Fibroblast of lung (primary cell): ENCODE results near the gene ANKMY1. TPM values are rescaled to one million over a fixed set of nuclear protein-coding genes. Genes with fewer than 3 reads are reported as not detected.
A peak's percentile ranks its signal among the peaks of the same experiment; 100 is the strongest.

ENCODE experiments used
- DNase-seq, 2 donors: peaks; one replicate each; pipeline versions ENCODE4 v3.0.0 to v3.0.0-alpha.2; 2010; ENCODE audit warnings: low read depth in 2 of 2
- H2AFZ ChIP-seq: 2 replicates; pipeline ENCODE4 v1.5.1; 2012; ENCODE audit warnings: low read length, control low read depth, inconsistent platforms
- H3K27ac ChIP-seq: 2 replicates; pipeline ENCODE4 v1.5.1; 2011; ENCODE audit warnings: low read length, control low read depth; ENCODE audit not compliant: insufficient read depth
- H3K27me3 ChIP-seq: 2 replicates; pipeline ENCODE4 v1.5.1; 2011; ENCODE audit warnings: mild to moderate bottlenecking, low read length; ENCODE audit not compliant: control insufficient read depth, insufficient read depth
- H3K36me3 ChIP-seq: 2 replicates; pipeline ENCODE4 v1.5.1; 2011; ENCODE audit warnings: low read length; ENCODE audit not compliant: control insufficient read depth, insufficient read depth
- H3K4me1 ChIP-seq: 2 replicates; pipeline ENCODE4 v1.5.1; 2011; ENCODE audit warnings: low read length; ENCODE audit not compliant: control insufficient read depth, insufficient read depth; ENCODE audit errors: extremely low read depth
- H3K4me2 ChIP-seq: 2 replicates; pipeline ENCODE4 v1.5.1; 2011; ENCODE audit warnings: low read length, control low read depth; ENCODE audit not compliant: insufficient read depth; ENCODE audit errors: extremely low read depth
- H3K4me3 ChIP-seq, 4 experiments: fragments of 200-600 bp in 1 of 4; sonication (generic) in 1 of 4; replicated peaks in 1 of 4; 2 replicates each; pipeline ENCODE4 v1.5.1; 2011 to 2016; ENCODE audit warnings: low read length in 4 of 4, low read depth in 3 of 4, mild to moderate bottlenecking in 3 of 4, control low read depth in 2 of 4, inconsistent platforms in 1 of 4, mixed read lengths in 1 of 4; ENCODE audit not compliant: insufficient read depth in 1 of 4; ENCODE audit errors: control extremely low read depth in 1 of 4
- H3K79me2 ChIP-seq: 2 replicates; pipeline ENCODE4 v1.5.1; 2012; ENCODE audit warnings: mild to moderate bottlenecking, low read length, inconsistent platforms; ENCODE audit not compliant: control insufficient read depth, insufficient read depth
- H3K9ac ChIP-seq: 2 replicates; pipeline ENCODE4 v1.5.1; 2011; ENCODE audit warnings: mild to moderate bottlenecking, low read length, control low read depth; ENCODE audit not compliant: insufficient read depth
- H3K9me3 ChIP-seq: 2 replicates; pipeline ENCODE4 v1.5.1; 2012; ENCODE audit warnings: low read depth, low read length; ENCODE audit not compliant: control insufficient read depth, insufficient read depth
- H4K20me1 ChIP-seq: 2 replicates; pipeline ENCODE4 v1.5.1; 2011; ENCODE audit warnings: low read length; ENCODE audit not compliant: control insufficient read depth, insufficient read depth; ENCODE audit errors: extremely low read depth
- CTCF ChIP-seq, 2 donors: IDR thresholded peaks in 1 of 2; conservative IDR thresholded peaks in 1 of 2; 1 replicate in 1 of 2; 2 replicates in 1 of 2; pipeline ENCODE4 v1.5.1; 2011 to 2012; ENCODE audit warnings: low read length in 2 of 2, control low read depth in 1 of 2, inconsistent platforms in 1 of 2, low read depth in 1 of 2, mild to moderate bottlenecking in 1 of 2
- EZH2 ChIP-seq: IDR thresholded peaks from 2 replicates; pipeline ENCODE4 v1.5.1; 2012; ENCODE audit warnings: low read length, control low read depth, mild to moderate bottlenecking; ENCODE audit errors: missing control alignments
- polyA plus RNA-seq, 2 donors: library from polyadenylated mRNA; depleted of rRNA in 1 of 2; stranded (reverse) in 1 of 2; unstranded in 1 of 2; fragments of >200 nt; gene quantifications; 2 replicates each; pipeline ENCODE4 v1.2.1, GENCODE V29; 2011 to 2012; ENCODE audit warnings: missing spikeins in 1 of 2
- total RNA-seq: library from RNA; depleted of rRNA; stranded (reverse); fragments of >200 nt; gene quantifications from 2 replicates; pipeline ENCODE4 v1.2.1, GENCODE V29; 2014

ANKMY1 gene
- total and polyA plus RNA-seq, 2 donors (not counting 1 experiment from before 2014, with no cell fraction given), result 2.8 to 7.4 TPM

- H3K4me1 ChIP-seq, result no peaks in the 10 kb centered on the region
These were observed 47.3 kb upstream of the ANKMY1 start for GRCh38 chr2:240604939-240605716.

GRCh38 chr2:240604291-240604938 lies 46.6 kb upstream of the ANKMY1 start:
- Histone ChIP-seq H3K27me3 (no peaks in the 10 kb centered on the region), H4K20me1 (no peaks in the 10 kb centered on the region), H3K36me3 (no peaks in the 10 kb centered on the region), H3K4me1 (no peaks in the 10 kb centered on the region), H3K9ac (no peak overlapping the region), H3K9me3 (no peaks in the 10 kb centered on the region), H3K27ac (no peak overlapping the region), H3K4me2 (no peak overlapping the region), H3K79me2 (no peaks in the 10 kb centered on the region), H3K4me3 (no peak overlapping the region), H2AFZ (no peak overlapping the region)
- TF ChIP-seq EZH2 (no peak), CTCF (conservative IDR thresholded peaks at IDR 0.05 in 1 of 2, IDR thresholded peaks at IDR 0.05 in 1 of 2; ENCODE audit: low read depth in 1 of 2, low read length in 2 of 2) (peak; percentile 45 to 65)
- peak; percentile 36 to 65 for DNase-seq

More at GRCh38 chr2:240604939-240605716, 47.3 kb upstream of the ANKMY1 start:
- Histone ChIP-seq H3K9me3 (no peaks in the 10 kb centered on the region), H3K27ac (no peak overlapping the region), H3K9ac (no peak overlapping the region), H4K20me1 (no peaks in the 10 kb centered on the region), H3K79me2 (no peaks in the 10 kb centered on the region), H3K4me3 (no peak overlapping the region), H3K36me3 (no peaks in the 10 kb centered on the region), H2AFZ (no peak overlapping the region), H3K27me3 (no peaks in the 10 kb centered on the region), H3K4me2 (no peak overlapping the region)
- no peak for DNase-seq
- TF ChIP-seq CTCF (conservative IDR thresholded peaks at IDR 0.05 in 1 of 2, IDR thresholded peaks at IDR 0.05 in 1 of 2; ENCODE audit: low read depth in 1 of 2, low read length in 2 of 2), result no peak
- no peak for TF ChIP-seq EZH2

- Histone ChIP-seq H3K79me2 (no peaks in the 10 kb centered on the region), H3K27me3 (no peaks in the 10 kb centered on the region), H3K4me3 (no peak overlapping the region), H4K20me1 (no peaks in the 10 kb centered on the region), H3K36me3 (no peaks in the 10 kb centered on the region), H3K4me1 (no peaks in the 10 kb centered on the region), H3K9me3 (no peaks in the 10 kb centered on the region), H2AFZ (no peak overlapping the region), H3K9ac (no peak overlapping the region), H3K4me2 (no peak overlapping the region), H3K27ac (no peak overlapping the region)
- DNase-seq, result no peak
- TF ChIP-seq CTCF (conservative IDR thresholded peaks at IDR 0.05 in 1 of 2, IDR thresholded peaks at IDR 0.05 in 1 of 2; ENCODE audit: low read depth in 1 of 2, low read length in 2 of 2) (no peak), EZH2 (no peak)
These were observed 46.1 kb upstream of the ANKMY1 start for GRCh38 chr2:240603846-240604245.
